Activated CD8-positive, alpha-beta T cell treated with anti-CD3 and anti-CD28 coated beads, Interleukin-2, amount 10 ng/mL, durations not matched to agents 7 days and 5 days (primary cell): ENCODE results near the gene CD274. TPM values are rescaled to one million over a fixed set of nuclear protein-coding genes. Genes with fewer than 3 reads are reported as not detected.

Source experiments
- ATAC-seq: fragments of 150-1000 bp; cut with Tn5 transposase; one replicate; pipeline ENCODE4 v1.10.0; 2021; ENCODE audit warnings: moderate library complexity
- CTCF ChIA-PET: fragments of 350-600 bp; sonication (Branson Sonifier 250); formaldehyde crosslinking; loops from one replicate; lab custom pipeline; 2021; ENCODE audit warnings: antibody characterized with exemption; lab: Charles Lee
- POLR2A ChIA-PET: fragments of 350-600 bp; sonication (Branson Sonifier 250); formaldehyde crosslinking; loops from one replicate; lab custom pipeline; 2021; ENCODE audit warnings: antibody characterized with exemption; lab: Charles Lee
- DNase-seq: peaks from one replicate; pipeline ENCODE4 v3.0.0-alpha.2; 2020
- H3K27ac Mint-ChIP-seq: one replicate; pipeline ENCODE4 v1.8.0; 2021; ENCODE audit warnings: mild to moderate bottlenecking, mixed read lengths
- H3K27me3 Mint-ChIP-seq: one replicate; pipeline ENCODE4 v1.8.0; 2021; ENCODE audit warnings: low read depth, mixed read lengths
- H3K36me3 Mint-ChIP-seq: one replicate; pipeline ENCODE4 v1.8.0; 2021; ENCODE audit warnings: low read depth, mixed read lengths
- H3K4me1 Mint-ChIP-seq: one replicate; pipeline ENCODE4 v1.8.0; 2021; ENCODE audit warnings: low read depth, mixed read lengths
- H3K4me3 Mint-ChIP-seq: one replicate; pipeline ENCODE4 v1.8.0; 2021; ENCODE audit warnings: mild to moderate bottlenecking, mixed read lengths
- H3K9me3 Mint-ChIP-seq: one replicate; pipeline ENCODE4 v1.8.0; 2022; ENCODE audit warnings: mixed read lengths; ENCODE audit not compliant: insufficient read depth
- total RNA-seq, 2 experiments: library from RNA; stranded (reverse); gene quantifications; one replicate each; pipeline ENCODE4 v1.2.3, GENCODE V29; 2021

The CD274 gene
- total RNA-seq, 2 experiments from 2014 or later, result 4.0 to 4.9 TPM

GRCh38 chr9:5500441-5501235 lies 50.3 kb downstream of the CD274 start:
- CTCF ChIA-PET, result no interaction called here

DNA sequence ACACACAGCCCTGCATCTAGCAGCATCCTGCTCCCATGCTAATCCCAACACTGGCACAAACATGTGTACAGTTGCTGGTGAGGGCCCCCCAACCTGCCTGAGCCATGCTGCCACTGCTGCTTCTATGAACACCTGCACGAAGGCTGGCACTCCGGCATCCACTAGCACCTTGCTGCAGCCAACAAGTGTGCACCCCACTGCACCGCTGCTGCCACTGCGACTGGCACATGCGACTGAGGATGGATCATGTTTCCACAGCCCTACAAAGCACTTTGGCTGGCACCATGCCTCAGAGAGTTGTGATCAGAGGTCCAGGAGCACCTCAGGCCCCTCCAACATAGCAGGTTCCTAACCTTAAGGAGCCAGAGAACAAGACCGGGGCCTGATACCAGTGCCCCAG lies 52.2 kb downstream of the CD274 start:
- peaks cover 13% of the 10 kb centered on the region for H3K4me1 Mint-ChIP-seq
- ATAC-seq (no peak), DNase-seq (no peak)
- ChIA-PET POLR2A (no interaction called here), CTCF (no interaction called here)
- H3K36me3 Mint-ChIP-seq, result peaks cover 4% of the 10 kb centered on the region
- peaks cover 21% of the 10 kb centered on the region for H3K9me3 Mint-ChIP-seq
- H3K4me3 Mint-ChIP-seq, result no peak overlapping the region
- H3K27me3 Mint-ChIP-seq, result no peaks in the 10 kb centered on the region
- H3K27ac Mint-ChIP-seq, result no peak overlapping the region

More at GRCh38 chr9:5500441-5501235, 50.3 kb downstream of the CD274 start:
- DNase-seq, result no peak
- Mint-ChIP-seq H3K36me3 (peaks cover 4% of the 10 kb centered on the region), H3K4me3 (no peak overlapping the region), H3K4me1 (peaks cover 13% of the 10 kb centered on the region), H3K9me3 (peaks cover 21% of the 10 kb centered on the region), H3K27ac (no peak overlapping the region), H3K27me3 (no peaks in the 10 kb centered on the region)
- POLR2A ChIA-PET, result no interaction called here
- no peak for ATAC-seq

DNA sequence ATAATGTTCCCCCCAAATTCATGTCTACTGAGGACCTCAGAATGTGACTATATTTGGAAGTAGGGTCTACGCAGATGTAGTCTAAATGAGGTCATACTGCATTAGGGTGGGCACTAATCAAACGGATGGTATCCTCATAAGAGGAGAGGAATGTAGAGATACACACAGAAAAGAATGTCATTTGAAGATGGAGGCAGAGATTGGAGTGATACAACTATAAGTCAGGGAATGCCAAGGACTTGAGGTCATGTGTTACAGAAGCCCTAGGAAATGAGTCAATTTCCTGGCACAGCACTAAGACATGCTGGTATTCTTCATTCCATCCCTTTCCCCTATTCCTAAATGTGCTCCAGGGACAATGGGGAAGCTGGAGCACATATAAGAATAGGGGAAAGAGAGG lies 59.2 kb downstream of the CD274 start:
- H3K36me3 Mint-ChIP-seq, result peaks cover under 1% of the 10 kb centered on the region
- H3K4me3 Mint-ChIP-seq, result no peak overlapping the region
- H3K27me3 Mint-ChIP-seq, result no peaks in the 10 kb centered on the region
- ATAC-seq, result no peak
- H3K9me3 Mint-ChIP-seq, result peaks cover 10% of the 10 kb centered on the region
- ChIA-PET POLR2A (interaction anchor here (1.6 kb wide), 1 partner anchor 50 kb away, joined by 3 read pairs; no protein-coding TSS in a partner anchor), CTCF (interaction anchor here (1.2 to 3.0 kb wide), 3 partner anchors 9 to 80 kb away, joined by 3 to 11 read pairs (median 4); no protein-coding TSS in a partner anchor)
- DNase-seq, result no peak
- H3K4me1 Mint-ChIP-seq, result peaks cover 47% of the 10 kb centered on the region
- H3K27ac Mint-ChIP-seq, result peak overlapping the region; percentile 87

DNA sequence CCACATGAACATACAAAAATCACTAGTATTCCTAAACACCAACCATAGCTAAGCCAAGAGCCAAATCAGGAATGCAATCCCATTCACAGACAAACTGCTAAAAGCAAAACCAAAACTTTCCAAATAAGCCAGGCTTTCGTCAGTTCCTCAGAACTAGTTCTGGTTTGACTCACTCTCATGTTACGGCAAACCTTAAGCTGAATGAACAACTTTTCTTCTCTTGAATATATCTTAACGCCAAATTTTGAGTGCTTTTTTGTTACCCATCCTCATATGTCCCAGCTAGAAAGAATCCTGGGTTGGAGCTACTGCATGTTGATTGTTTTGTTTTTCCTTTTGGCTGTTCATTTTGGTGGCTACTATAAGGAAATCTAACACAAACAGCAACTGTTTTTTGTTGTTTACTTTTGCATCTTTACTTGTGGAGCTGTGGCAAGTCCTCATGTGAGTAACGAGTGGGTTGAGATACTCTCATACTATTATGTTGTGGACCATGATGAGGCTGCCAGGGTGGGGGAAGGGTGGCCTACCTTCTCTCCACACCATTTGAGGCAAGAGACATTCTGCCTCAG lies 60.1 kb downstream of the CD274 start, which contains the start of gene PDCD1LG2:
TSS of gene PDCD1LG2 (plus strand) at position 172 of the 572 bp plus-strand sequence. CDS start 12,016 bp downstream, outside the sequence.
- Mint-ChIP-seq H3K9me3 (peaks cover 2% of the 10 kb centered on the region), H3K4me1 (peaks cover 40% of the 10 kb centered on the region), H3K4me3 (peak within 1 kb of the TSS; percentile 68), H3K27ac (peak within 1 kb of the TSS; percentile 87), H3K27me3 (no peaks in the 10 kb centered on the region), H3K36me3 (no peaks in the 10 kb centered on the region)
- DNase-seq (peak; percentile 35), ATAC-seq (peak; percentile 68)
- POLR2A ChIA-PET, result interaction anchor here (0.6 to 1.6 kb wide), 8 partner anchors 8 to 76 kb away, joined by 3 to 6 read pairs (median 4); no protein-coding TSS in a partner anchor
- CTCF ChIA-PET, result interaction anchor here (0.6 to 3.0 kb wide), 15 partner anchors 8 to 324 kb away, joined by 3 to 15 read pairs (median 3); partner anchors contain the start of gene CD274

- H3K36me3 Mint-ChIP-seq, result no peaks in the 10 kb centered on the region
- ATAC-seq, result no peak
- DNase-seq, result no peak
- H3K27me3 Mint-ChIP-seq, result no peaks in the 10 kb centered on the region
- peak overlapping the region; percentile 87 for H3K27ac Mint-ChIP-seq
- peaks cover 40% of the 10 kb centered on the region for H3K4me1 Mint-ChIP-seq
- peak overlapping the region; percentile 68 for H3K4me3 Mint-ChIP-seq
- CTCF ChIA-PET, result interaction anchor here (0.6 to 3.0 kb wide), 14 partner anchors 20 to 325 kb away, joined by 3 to 15 read pairs (median 4); partner anchors contain the start of gene CD274
- POLR2A ChIA-PET, result interaction anchor here (0.6 to 1.6 kb wide), 8 partner anchors 8 to 76 kb away, joined by 3 to 6 read pairs (median 4); no protein-coding TSS in a partner anchor
- H3K9me3 Mint-ChIP-seq, result no peaks in the 10 kb centered on the region
Observed at GRCh38 chr9:5510989-5511388, 60.6 kb downstream of the CD274 start.

- no peak for DNase-seq
- H3K27ac Mint-ChIP-seq, result no peak overlapping the region
- ChIA-PET CTCF (interaction anchor here (0.6 to 3.0 kb wide), 12 partner anchors 20 to 187 kb away, joined by 3 to 15 read pairs (median 3); partner anchors contain the start of gene CD274), POLR2A (no interaction called here)
- H3K9me3 Mint-ChIP-seq, result no peaks in the 10 kb centered on the region
- no peak overlapping the region for H3K4me3 Mint-ChIP-seq
- ATAC-seq, result no peak
- H3K4me1 Mint-ChIP-seq, result peaks cover 40% of the 10 kb centered on the region
- no peaks in the 10 kb centered on the region for H3K36me3 Mint-ChIP-seq
- H3K27me3 Mint-ChIP-seq, result no peaks in the 10 kb centered on the region
Observed at GRCh38 chr9:5511476-5511875, 61.1 kb downstream of the CD274 start.

DNA sequence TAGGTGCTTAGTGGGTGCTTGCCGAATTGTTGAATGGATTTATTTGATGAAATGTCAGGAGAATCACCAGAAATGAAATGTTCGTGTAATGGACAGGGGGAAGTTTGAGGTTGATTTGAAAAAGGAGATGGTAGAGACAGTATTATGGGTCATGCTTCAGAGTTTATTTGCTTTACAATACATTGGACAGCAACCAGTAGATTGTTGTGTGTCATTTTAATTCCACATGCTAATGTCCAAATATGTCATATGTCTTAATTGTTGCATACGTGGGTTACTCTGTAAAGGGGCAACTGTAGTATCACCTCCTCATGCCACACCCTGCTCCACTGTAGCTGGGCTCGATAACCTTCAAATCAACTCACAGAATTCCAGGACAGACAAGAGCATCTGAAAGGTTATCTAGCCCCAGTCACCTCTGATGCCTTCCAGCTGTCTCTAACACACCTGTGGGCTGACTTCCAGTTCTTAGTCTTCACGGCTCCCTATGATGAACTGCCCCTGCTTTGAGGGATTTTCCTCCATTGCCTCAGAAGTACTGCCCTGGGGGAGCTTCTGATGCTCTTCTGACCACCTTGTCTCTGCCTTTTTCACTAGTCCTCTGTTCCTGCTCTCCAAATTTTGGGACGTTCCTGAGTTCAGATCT lies 61.7 kb downstream of the CD274 start:
- no peak for DNase-seq
- ChIA-PET CTCF (interaction anchor here (0.7 to 3.0 kb wide), 5 partner anchors 62 to 78 kb away, joined by 3 to 11 read pairs (median 4); partner anchors contain the start of gene CD274), POLR2A (no interaction called here)
- Mint-ChIP-seq H3K36me3 (peaks cover 2% of the 10 kb centered on the region), H3K27me3 (no peaks in the 10 kb centered on the region), H3K4me3 (no peak overlapping the region), H3K9me3 (no peaks in the 10 kb centered on the region), H3K27ac (no peak overlapping the region), H3K4me1 (peaks cover 40% of the 10 kb centered on the region)
- ATAC-seq, result no peak

DNA sequence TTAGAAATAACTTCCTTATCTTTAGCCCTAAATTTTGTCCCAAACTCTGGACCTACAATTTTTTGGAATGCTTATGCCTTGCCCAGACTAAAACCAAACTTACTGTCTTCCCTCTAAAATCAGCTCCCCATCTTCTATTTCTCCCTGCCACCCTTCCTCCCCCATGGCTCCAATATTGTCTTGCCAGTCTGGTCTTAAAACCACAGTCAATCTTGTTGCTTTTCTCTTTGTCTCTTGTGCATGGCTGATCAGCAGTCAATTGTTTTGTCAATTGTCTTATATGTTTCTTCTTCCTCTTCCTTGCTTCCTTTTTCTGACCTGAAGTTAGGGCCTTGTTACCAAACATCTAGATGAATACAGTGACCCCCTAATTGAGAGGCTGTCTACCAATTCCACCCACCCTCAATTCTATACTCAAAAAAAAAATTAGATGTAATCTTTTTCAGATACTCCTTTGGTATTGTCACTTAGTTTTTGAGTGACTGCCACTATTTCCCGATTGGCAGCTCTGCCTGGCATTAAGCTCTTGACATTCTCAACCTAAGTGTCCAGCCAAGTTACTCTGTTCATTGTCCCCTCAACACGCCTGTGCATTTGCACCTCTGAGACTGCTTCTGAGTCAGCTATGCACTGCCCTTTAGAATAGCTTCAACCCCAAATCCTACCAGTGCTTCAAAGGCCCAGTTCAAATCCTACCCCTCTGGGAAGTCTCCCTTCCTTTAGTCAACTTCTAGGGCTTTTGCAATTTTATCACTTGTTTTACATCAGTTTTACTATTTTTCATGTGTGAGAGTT lies 62.5 kb downstream of the CD274 start:
- peaks cover 2% of the 10 kb centered on the region for H3K36me3 Mint-ChIP-seq
- H3K4me3 Mint-ChIP-seq, result no peak overlapping the region
- H3K27ac Mint-ChIP-seq, result no peak overlapping the region
- ATAC-seq, result no peak
- H3K9me3 Mint-ChIP-seq, result no peaks in the 10 kb centered on the region
- DNase-seq, result no peak
- POLR2A ChIA-PET, result no interaction called here
- no peaks in the 10 kb centered on the region for H3K27me3 Mint-ChIP-seq
- peaks cover 40% of the 10 kb centered on the region for H3K4me1 Mint-ChIP-seq
- CTCF ChIA-PET, result interaction anchor here (0.9 kb wide), 1 partner anchor 63 kb away, joined by 3 read pairs; the partner anchor contains the start of gene CD274

DNA sequence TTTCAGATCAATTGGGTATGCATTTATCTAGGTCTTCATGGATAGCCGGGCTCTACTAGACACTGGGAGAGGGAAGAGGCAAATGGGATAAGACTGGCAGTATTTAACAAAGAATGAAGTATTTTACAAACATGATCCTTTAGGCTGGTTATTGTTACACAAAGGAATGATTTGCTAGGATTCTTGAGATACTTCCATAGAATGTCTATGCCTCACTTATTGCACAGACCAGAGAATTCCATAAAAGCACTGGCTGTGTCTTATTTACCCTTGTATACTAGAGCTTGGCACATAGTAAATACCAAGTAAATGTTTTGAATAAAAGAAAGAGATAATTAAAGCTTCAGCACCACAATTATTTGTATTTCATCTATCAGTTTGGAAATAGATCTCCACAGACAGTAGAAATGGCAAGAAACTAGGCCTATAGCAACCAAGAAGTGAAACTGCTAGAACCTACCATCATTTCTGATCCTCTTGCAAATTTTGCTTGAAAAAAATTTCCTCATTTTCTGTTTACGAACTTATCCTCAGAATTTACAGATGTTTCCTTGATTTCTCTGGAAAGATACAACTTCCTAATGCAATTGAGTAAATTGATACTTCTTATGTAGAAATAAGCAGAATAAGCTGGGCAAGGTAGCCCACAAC lies 63.7 kb downstream of the CD274 start:
- ChIA-PET POLR2A (no interaction called here), CTCF (interaction anchor here (0.9 kb wide), 1 partner anchor 25 kb away, joined by 3 read pairs; no protein-coding TSS in a partner anchor)
- Mint-ChIP-seq H3K36me3 (peaks cover 2% of the 10 kb centered on the region), H3K9me3 (no peaks in the 10 kb centered on the region), H3K27ac (no peak overlapping the region), H3K27me3 (no peaks in the 10 kb centered on the region), H3K4me1 (peaks cover 39% of the 10 kb centered on the region), H3K4me3 (no peak overlapping the region)
- ATAC-seq (no peak), DNase-seq (no peak)

- peaks cover 2% of the 10 kb centered on the region for H3K36me3 Mint-ChIP-seq
- ChIA-PET POLR2A (no interaction called here), CTCF (interaction anchor here (0.9 kb wide), 1 partner anchor 26 kb away, joined by 3 read pairs; no protein-coding TSS in a partner anchor)
- H3K27me3 Mint-ChIP-seq, result no peaks in the 10 kb centered on the region
- H3K4me3 Mint-ChIP-seq, result no peak overlapping the region
- ATAC-seq (no peak), DNase-seq (no peak)
- H3K4me1 Mint-ChIP-seq, result peaks cover 40% of the 10 kb centered on the region
- H3K27ac Mint-ChIP-seq, result no peak overlapping the region
- no peaks in the 10 kb centered on the region for H3K9me3 Mint-ChIP-seq
Observed at GRCh38 chr9:5514617-5515260, 64.4 kb downstream of the CD274 start.
